Activated CD4-positive, alpha-beta T cell treated with anti-CD3 and anti-CD28 coated beads, Interleukin-2, amount 50 U/mL, for 24 hours (primary cell): ENCODE results near the gene LAMA3.

Experiments used
- DNase-seq, 2 donors: peaks; one replicate each; pipeline ENCODE4 v3.0.0-alpha.2; 2020; ENCODE audit warnings: low read depth in 1 of 2, low spot score in 1 of 2

The LAMA3 gene

GRCh38 chr18:23990474-23991410, 301.5 kb downstream of the LAMA3 start:
- no peak for DNase-seq

- no peak for DNase-seq
These were observed 303.1 kb downstream of the LAMA3 start for GRCh38 chr18:23992089-23992940.

GRCh38 chr18:23992941-23993280, 303.7 kb downstream of the LAMA3 start:
- DNase-seq = no peak

GRCh38 chr18:23994361-23994902, 305.2 kb downstream of the LAMA3 start:
- DNase-seq = no peak

GRCh38 chr18:23995180-23995579, 305.9 kb downstream of the LAMA3 start:
- no peak for DNase-seq

GRCh38 chr18:23998018-23998417, 308.8 kb downstream of the LAMA3 start:
- no peak for DNase-seq

GRCh38 chr18:23998820-23999219, 309.6 kb downstream of the LAMA3 start:
- no peak for DNase-seq

GRCh38 chr18:24000613-24001490, 311.6 kb downstream of the LAMA3 start:
- no peak for DNase-seq

GRCh38 chr18:24002479-24002878, 313.2 kb downstream of the LAMA3 start:
- no peak for DNase-seq

- no peak for DNase-seq
These were observed 314.0 kb downstream of the LAMA3 start for GRCh38 chr18:24003288-24003687.

- DNase-seq = no peak
These were observed 314.8 kb downstream of the LAMA3 start for GRCh38 chr18:24003903-24004640.
